ENCODE data around the gene PERM1. TPM values are rescaled to one million over a fixed set of nuclear protein-coding genes. Genes with fewer than 3 reads are reported as not detected.

Gene PERM1
- total and polyA plus RNA-seq, 2 of the 13 experiments (the other 11 are each of a cell fraction or from before 2014, with no cell fraction given), result 0.04 to 0.29 TPM

GRCh38 chr1:1006305-1007159 lies 24.6 kb upstream of the PERM1 start (continued):
- TF ChIP-seq RAD21 (CRISPR knock-in tag; IDR thresholded peaks at IDR 0.05) (no peak), ZNF549 (CRISPR knock-in tag; IDR thresholded peaks at IDR 0.05) (no peak), ZHX2 (IDR thresholded peaks at IDR 0.05; ENCODE audit: low read depth) (peak; percentile 94), ZHX2 (CRISPR knock-in tag; IDR thresholded peaks at IDR 0.05; ENCODE audit: borderline replicate concordance) (0 out of 2 replicates have a peak, but pooled peaks have one; percentile 31), GATAD1 (CRISPR knock-in tag; IDR thresholded peaks at IDR 0.05) (peak; percentile 77), BCLAF1 (IDR thresholded peaks at IDR 0.05) (no peak), ZNF775 (CRISPR knock-in tag; IDR thresholded peaks at IDR 0.05; ENCODE audit: borderline replicate concordance) (no peak), ZNF30 (CRISPR knock-in tag; IDR thresholded peaks at IDR 0.05) (no peak), ETS1 (CRISPR knock-in tag; IDR thresholded peaks at IDR 0.05) (peak; percentile 94; the same call in 1 of the 2 replicates), ZNF251 (CRISPR knock-in tag; IDR thresholded peaks at IDR 0.05) (no peak; the same call in 1 of the 2 replicates), RNF219 (CRISPR knock-in tag; IDR thresholded peaks at IDR 0.05) (0 out of 2 replicates have a peak, but pooled peaks have one; percentile 85), KDM4B (CRISPR knock-in tag; IDR thresholded peaks at IDR 0.05) (0 out of 2 replicates have a peak, but pooled peaks have one; percentile 47), SMARCE1 (IDR thresholded peaks at IDR 0.05; ENCODE audit: borderline replicate concordance) (no peak), KAT2B (IDR thresholded peaks at IDR 0.05; ENCODE audit: borderline replicate concordance, low read depth, low read length) (no peak), GMEB2 (CRISPR knock-in tag; IDR thresholded peaks at IDR 0.05; ENCODE audit: low read depth) (no peak)
